Loucy (cell line): ENCODE results near the gene APH1A.

ENCODE experiments used
- EZH2phosphoT487 ChIP-seq: fragments of 200-600 bp; IDR thresholded peaks from 2 replicates; pipeline ENCODE4 v1.6.1; 2018; ENCODE audit warnings: antibody characterized with exemption, mild to moderate bottlenecking, moderate library complexity, borderline replicate concordance
- TF ChIP-seq, protein P1 (sequence below): fragments of 200-600 bp; sonication (generic); conservative IDR thresholded peaks from 2 replicates; pipeline ENCODE4 v1.5.1; 2014; ENCODE audit warnings: mild to moderate bottlenecking, antibody characterized with exemption, low read length

DNA sequence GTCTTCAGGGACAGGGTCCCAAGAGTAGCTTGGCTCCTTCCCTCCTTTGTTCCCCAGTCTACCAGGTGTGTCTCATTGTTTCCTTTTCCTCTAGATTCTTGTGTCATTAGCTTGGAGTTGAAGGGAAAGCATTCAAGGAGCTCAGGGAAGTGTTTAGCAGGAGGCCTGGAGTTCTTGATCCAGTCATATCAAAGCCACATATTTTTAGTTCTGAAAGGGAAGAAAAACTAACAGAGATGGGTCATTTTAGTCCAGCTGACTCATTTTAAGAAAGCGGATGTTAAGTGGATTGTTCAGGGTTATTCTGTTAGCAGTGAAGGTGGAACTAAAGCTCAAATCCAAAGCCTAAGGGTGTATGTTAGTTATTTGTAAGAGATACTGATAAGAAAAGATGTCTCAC is 4.5 kb upstream of the APH1A start:
- TF ChIP-seq, protein P1, sequence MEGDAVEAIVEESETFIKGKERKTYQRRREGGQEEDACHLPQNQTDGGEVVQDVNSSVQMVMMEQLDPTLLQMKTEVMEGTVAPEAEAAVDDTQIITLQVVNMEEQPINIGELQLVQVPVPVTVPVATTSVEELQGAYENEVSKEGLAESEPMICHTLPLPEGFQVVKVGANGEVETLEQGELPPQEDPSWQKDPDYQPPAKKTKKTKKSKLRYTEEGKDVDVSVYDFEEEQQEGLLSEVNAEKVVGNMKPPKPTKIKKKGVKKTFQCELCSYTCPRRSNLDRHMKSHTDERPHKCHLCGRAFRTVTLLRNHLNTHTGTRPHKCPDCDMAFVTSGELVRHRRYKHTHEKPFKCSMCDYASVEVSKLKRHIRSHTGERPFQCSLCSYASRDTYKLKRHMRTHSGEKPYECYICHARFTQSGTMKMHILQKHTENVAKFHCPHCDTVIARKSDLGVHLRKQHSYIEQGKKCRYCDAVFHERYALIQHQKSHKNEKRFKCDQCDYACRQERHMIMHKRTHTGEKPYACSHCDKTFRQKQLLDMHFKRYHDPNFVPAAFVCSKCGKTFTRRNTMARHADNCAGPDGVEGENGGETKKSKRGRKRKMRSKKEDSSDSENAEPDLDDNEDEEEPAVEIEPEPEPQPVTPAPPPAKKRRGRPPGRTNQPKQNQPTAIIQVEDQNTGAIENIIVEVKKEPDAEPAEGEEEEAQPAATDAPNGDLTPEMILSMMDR: no peak
- no peak for TF ChIP-seq EZH2phosphoT487
